Measurements from ENCODE around the gene RTP5.

Gene RTP5

DNA sequence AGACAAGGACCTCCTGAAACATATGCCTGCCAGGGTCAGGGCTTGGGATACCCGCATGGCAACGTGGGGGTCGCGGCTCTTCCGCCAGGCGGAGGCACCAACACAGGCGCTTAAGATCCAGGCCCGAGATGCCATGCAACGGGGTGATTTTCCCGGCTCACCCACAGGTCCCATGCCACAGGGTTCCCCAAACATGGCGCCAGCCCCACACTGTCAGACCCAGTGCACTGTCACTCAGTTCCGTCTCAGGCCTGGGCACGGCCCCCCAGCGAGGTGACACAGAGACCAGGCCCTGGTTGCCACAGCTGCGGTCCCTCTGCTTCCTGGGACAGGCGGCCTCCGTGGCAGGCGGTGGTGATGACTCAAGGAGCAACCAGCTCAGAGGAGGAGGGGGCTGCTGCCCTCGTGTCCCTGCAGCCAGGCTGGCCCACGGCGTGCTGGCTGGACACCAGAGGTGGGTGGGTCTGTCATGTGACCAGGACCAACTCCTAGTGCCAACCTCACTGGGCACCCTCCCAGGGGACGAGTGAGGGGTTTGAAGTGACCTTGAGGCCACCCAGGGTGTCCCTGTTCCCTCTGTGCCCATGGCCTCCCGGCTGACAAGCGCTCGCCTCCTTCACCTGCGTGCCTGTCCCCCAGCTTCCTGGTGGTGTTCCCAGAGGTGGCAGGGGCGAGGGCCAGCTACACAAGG, 15.7 kb upstream of the RTP5 start:
- 83% methylated on average over 25 to 26 of the region's 27 CpGs for WGBS, 2 experiments (ENCODE audit: insufficient coverage in 2 of 2)
- Histone ChIP-seq H3K4me3 (ENCODE audit: extremely low read depth, insufficient read depth, low read length, poor library complexity, severe bottlenecking) (no peak overlapping the region), H3K36me3 (ENCODE audit: control insufficient read depth, insufficient read depth, low read length) (no peaks in the 10 kb centered on the region), H3K9me3 (ENCODE audit: control insufficient read depth, low read length) (no peaks in the 10 kb centered on the region), H3K27ac (ENCODE audit: low read depth, low read length, severe bottlenecking) (no peak overlapping the region), H3K4me1 (ENCODE audit: control insufficient read depth, insufficient read depth, low read length, poor library complexity, severe bottlenecking) (peaks cover 11% of the 10 kb centered on the region)

DNA sequence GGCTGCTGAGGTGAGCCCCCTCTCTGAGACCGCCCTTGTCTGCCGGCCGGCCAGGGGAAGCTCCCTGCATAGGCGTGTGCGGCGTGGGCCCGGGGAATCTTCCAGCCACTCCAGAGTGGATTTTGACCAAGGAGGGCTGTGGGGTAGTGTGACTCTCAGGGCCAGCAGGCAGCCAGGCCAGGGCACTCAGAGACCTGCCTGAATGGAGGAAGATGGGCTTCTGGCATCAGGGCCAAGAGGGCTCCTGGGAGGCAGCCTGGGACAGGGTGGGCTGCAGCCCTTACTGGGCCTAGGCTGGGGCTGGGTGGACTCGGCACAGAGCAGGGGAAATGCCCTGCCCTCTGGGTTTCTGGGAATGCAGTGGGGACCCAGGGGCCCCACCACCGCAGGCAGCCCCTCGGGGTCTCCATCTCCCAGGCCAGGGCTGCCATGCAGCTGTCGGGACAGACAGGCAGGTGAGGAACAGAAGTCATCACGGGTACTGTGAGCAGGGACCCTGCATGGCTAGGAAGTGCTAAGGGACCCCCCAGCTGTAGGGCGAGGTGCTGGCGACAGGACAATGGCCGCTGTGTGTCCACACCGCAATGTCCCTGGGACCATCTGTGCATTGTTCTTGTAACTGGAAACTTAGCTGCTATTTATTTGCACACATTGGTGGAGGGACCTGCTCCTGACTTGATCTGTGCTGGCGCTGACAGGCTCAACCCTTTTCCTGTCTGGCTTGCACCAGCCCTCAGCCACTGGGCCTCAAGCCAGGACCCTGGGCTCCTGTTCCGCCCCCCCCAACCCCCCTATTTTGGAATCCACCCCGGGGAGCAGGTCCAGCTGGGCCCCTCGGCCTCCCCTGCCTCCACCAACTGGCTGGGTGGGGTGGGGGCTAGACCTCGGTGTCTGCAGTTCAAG, 14.9 kb upstream of the RTP5 start:
- no peaks in the 10 kb centered on the region for H3K9me3 ChIP-seq (ENCODE audit: control insufficient read depth, low read length)
- H3K27ac ChIP-seq (ENCODE audit: low read depth, low read length, severe bottlenecking): no peak overlapping the region
- peaks cover 11% of the 10 kb centered on the region for H3K4me1 ChIP-seq (ENCODE audit: control insufficient read depth, insufficient read depth, low read length, poor library complexity, severe bottlenecking)
- H3K4me3 ChIP-seq (ENCODE audit: extremely low read depth, insufficient read depth, low read length, poor library complexity, severe bottlenecking): no peak overlapping the region
- WGBS, 2 experiments (ENCODE audit: insufficient coverage in 2 of 2): 87 to 93% methylated on average over 15 to 17 of the region's 21 CpGs
- no peaks in the 10 kb centered on the region for H3K36me3 ChIP-seq (ENCODE audit: control insufficient read depth, insufficient read depth, low read length)

DNA sequence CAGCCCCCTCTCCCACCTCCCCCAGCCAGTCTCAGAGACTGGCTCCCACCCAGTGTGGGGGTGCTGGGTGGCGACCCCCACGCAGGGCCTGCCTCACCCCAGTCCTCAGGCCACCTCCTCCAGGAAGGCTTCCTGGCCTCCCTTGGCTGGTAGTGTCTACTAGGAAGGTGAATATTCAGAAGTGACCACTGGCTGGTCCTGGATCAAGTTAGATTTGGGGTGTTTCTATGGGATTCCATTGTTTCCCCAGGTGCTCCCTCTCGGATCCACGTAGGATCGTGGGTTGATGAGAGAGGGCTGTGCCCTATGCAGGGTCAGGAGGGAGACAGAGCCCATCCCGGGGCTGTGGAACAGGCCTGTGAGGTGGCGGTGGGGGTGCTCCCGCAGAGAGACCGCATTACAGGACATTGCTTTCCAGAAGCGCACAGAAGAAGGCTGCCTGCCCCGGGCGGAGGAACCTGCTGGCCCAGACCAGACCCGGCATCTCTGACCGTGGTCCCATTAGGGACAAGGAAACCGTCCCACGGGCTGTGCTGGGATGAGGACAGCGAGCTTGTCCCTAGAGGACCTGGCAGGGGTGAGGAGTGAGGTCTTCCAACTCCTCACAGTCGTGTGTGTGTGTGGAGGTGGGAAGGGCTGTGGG, 14.2 kb upstream of the RTP5 start:
- Histone ChIP-seq H3K27ac (ENCODE audit: low read depth, low read length, severe bottlenecking) (no peak overlapping the region), H3K4me3 (ENCODE audit: extremely low read depth, insufficient read depth, low read length, poor library complexity, severe bottlenecking) (no peak overlapping the region), H3K36me3 (ENCODE audit: control insufficient read depth, insufficient read depth, low read length) (no peaks in the 10 kb centered on the region), H3K9me3 (ENCODE audit: control insufficient read depth, low read length) (no peaks in the 10 kb centered on the region), H3K4me1 (ENCODE audit: control insufficient read depth, insufficient read depth, low read length, poor library complexity, severe bottlenecking) (peaks cover 11% of the 10 kb centered on the region)
- WGBS, 2 experiments (ENCODE audit: insufficient coverage in 2 of 2): 96 to 97% methylated on average over 15 to 16 of the region's 18 CpGs

DNA sequence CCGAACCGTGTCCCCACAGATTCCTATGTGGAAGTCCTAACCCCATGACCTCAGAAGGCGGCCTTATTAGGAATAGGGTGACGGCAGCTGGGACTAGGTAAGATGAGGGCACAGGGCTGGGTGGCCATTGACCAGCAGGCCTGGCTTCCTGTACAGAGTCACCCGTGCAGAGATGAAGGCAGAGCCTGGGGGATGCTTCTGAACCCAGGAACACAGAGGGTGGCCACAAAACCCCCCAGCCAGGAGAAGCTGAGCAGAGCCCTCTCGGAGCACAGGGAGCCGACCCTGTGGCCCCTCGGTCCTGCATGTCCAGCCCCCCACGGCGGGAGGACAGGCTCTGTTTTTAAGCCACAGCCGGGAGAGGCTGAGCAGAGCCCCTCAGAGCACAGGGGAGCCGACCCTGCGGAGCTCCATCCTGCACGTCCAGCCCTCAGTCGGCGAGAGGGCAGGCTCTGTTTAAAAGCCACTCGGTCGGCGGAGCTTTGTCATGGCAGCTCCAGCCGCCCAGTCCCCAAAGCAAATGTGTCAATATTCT, 13.6 kb upstream of the RTP5 start:
- H3K27ac ChIP-seq (ENCODE audit: low read depth, low read length, severe bottlenecking): no peak overlapping the region
- H3K4me1 ChIP-seq (ENCODE audit: control insufficient read depth, insufficient read depth, low read length, poor library complexity, severe bottlenecking): peaks cover 11% of the 10 kb centered on the region
- no peaks in the 10 kb centered on the region for H3K36me3 ChIP-seq (ENCODE audit: control insufficient read depth, insufficient read depth, low read length)
- H3K4me3 ChIP-seq (ENCODE audit: extremely low read depth, insufficient read depth, low read length, poor library complexity, severe bottlenecking): no peak overlapping the region
- 89% methylated on average over 17 of the region's 20 CpGs for WGBS, 2 experiments (ENCODE audit: insufficient coverage in 2 of 2)
- no peaks in the 10 kb centered on the region for H3K9me3 ChIP-seq (ENCODE audit: control insufficient read depth, low read length)

DNA sequence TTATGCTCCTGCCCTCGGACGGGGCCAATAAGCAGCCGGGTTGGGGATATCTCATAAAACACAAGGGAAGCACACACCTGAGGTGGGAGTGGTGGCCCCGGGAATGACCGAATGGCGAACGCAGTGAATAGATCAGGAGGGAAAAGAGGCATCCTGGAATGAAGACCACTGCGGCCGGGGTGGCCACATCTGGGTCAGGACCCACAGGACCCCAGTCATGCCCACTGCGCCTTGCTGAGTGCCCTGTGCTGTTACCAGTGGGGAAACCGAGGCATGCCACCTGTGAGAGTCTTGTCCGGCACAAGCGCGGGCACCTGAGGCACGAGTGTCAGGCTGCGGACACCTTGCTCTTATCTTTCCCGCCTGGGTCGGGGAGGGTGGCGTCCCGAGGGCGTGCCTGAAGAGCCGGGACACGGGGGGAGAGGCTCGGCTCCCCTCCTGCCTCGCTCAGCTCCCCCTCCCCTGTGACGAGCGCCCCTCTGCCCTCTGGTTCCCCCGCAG, 12.4 kb upstream of the RTP5 start:
- no peak overlapping the region for H3K27ac ChIP-seq (ENCODE audit: low read depth, low read length, severe bottlenecking)
- H3K36me3 ChIP-seq (ENCODE audit: control insufficient read depth, insufficient read depth, low read length): no peaks in the 10 kb centered on the region
- peaks cover 11% of the 10 kb centered on the region for H3K4me1 ChIP-seq (ENCODE audit: control insufficient read depth, insufficient read depth, low read length, poor library complexity, severe bottlenecking)
- 94 to 97% methylated on average over 15 to 25 of the region's 28 CpGs for WGBS, 2 experiments (ENCODE audit: insufficient coverage in 2 of 2)
- no peaks in the 10 kb centered on the region for H3K9me3 ChIP-seq (ENCODE audit: control insufficient read depth, low read length)
- no peak overlapping the region for H3K4me3 ChIP-seq (ENCODE audit: extremely low read depth, insufficient read depth, low read length, poor library complexity, severe bottlenecking)

DNA sequence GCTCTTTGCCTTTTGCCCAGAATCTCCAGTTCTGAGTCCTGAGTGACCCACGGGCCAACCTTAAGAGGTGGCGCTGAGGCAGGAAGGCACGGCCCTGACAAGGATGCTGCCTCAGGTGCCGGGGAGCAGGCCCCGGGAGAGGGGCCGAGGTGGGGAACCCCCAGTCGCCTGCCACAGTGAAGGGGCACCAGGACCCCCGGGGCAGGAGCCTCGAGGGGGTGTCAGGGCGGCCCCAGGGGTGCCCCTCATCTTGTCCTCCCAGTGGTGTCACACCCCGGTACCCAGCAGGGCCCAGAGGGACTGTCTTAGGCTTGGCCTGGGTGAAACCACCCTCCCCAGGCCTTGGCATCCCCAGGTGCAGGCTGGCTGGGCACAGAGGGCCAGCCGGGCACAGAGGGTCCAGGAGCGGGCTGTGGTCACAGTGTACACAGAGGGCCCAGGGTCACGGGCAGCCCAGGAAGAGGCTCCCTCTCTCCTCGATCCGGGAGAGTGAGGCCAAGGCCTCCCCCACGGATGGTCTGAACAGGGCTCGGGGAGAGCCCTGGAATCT, 11.9 kb upstream of the RTP5 start:
- Histone ChIP-seq H3K4me1 (ENCODE audit: control insufficient read depth, insufficient read depth, low read length, poor library complexity, severe bottlenecking) (peaks cover 11% of the 10 kb centered on the region), H3K27ac (ENCODE audit: low read depth, low read length, severe bottlenecking) (no peak overlapping the region), H3K9me3 (ENCODE audit: control insufficient read depth, low read length) (no peaks in the 10 kb centered on the region), H3K4me3 (ENCODE audit: extremely low read depth, insufficient read depth, low read length, poor library complexity, severe bottlenecking) (no peak overlapping the region), H3K36me3 (ENCODE audit: control insufficient read depth, insufficient read depth, low read length) (no peaks in the 10 kb centered on the region)
- 91 to 93% methylated on average over 16 of the region's 18 CpGs for WGBS, 2 experiments (ENCODE audit: insufficient coverage in 2 of 2)

DNA sequence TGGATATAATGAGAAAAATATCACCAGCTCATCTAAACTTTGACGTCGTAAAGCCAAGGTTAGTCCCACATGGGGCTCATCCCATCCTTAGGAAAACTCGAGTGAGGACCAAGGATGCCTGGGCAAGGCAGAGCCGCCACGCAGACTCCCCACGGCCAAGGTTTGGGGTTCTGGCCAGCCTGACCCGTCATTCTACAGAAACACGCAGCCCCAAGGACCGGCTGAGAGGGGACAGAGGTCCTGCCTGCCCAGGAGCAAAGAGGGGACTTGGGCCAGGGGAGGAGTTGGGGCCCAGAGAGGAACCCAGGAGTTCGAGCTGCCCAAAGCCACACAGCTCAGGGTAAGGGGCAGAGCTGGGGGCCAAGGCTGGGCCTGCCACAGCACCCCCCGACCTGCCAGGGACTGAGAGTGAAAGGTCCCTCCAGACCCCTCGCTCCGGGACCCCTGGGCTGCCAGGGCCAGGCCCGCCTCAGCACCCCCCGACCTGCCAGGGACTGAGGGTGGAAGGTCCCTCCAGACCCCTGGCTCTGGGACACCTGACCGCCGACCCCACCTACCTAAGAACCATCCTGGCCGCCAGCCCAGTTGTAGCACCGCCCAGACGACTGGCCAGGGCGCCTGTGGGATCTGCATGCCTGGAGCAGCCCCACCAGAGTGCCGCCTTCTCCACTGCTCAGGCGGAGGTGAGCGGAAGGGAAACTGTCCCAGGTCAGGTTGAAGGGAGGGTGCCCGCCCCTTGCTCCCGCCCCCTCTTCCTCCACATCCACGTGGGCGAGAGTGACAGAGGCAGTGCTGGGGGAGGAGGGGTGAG, 11.1 kb upstream of the RTP5 start, which contains the start of gene PDCD1:
Gene PDCD1, minus strand, starts transcription at position 689 of the 811 bp plus-strand sequence. Its CDS starts 56 bp downstream, at position 633.
- Histone ChIP-seq H3K9me3 (ENCODE audit: control insufficient read depth, low read length) (no peaks in the 10 kb centered on the region), H3K27ac (ENCODE audit: low read depth, low read length, severe bottlenecking) (no peak within 1 kb of the TSS), H3K4me1 (ENCODE audit: control insufficient read depth, insufficient read depth, low read length, poor library complexity, severe bottlenecking) (peaks cover 10% of the 10 kb centered on the region), H3K4me3 (ENCODE audit: extremely low read depth, insufficient read depth, low read length, poor library complexity, severe bottlenecking) (no peak within 1 kb of the TSS), H3K36me3 (ENCODE audit: control insufficient read depth, insufficient read depth, low read length) (no peaks in the 10 kb centered on the region)
- 80 to 93% methylated on average over 18 to 22 of the region's 28 CpGs for WGBS, 2 experiments (ENCODE audit: insufficient coverage in 2 of 2)

DNA sequence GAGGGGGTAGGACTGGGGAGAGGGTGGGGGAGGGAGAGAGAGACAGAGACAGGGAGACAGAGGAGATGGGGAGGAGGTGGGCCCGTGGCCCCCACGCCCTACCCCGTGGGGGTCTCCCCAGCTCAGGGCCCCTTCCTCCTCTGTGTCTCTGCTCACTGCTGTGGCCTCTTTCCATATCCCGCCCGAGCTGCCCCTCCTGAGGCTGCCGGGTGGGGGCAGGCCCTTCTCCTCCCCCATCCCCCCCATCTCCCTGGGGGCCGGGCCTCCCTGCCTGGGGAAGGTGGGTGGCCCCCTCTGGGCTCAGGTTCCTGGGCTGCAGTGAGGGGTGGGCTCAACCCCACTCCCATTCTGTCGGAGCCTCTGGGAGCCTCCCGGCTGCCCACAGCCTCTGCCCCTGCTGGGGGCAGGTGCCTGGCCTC, 10.5 kb upstream of the RTP5 start:
- H3K36me3 ChIP-seq (ENCODE audit: control insufficient read depth, insufficient read depth, low read length): no peaks in the 10 kb centered on the region
- no peak overlapping the region for H3K27ac ChIP-seq (ENCODE audit: low read depth, low read length, severe bottlenecking)
- 65 to 71% methylated on average over 4 to 6 of the region's 9 CpGs for WGBS, 2 experiments (ENCODE audit: insufficient coverage in 2 of 2)
- H3K9me3 ChIP-seq (ENCODE audit: control insufficient read depth, low read length): no peaks in the 10 kb centered on the region
- no peak overlapping the region for H3K4me3 ChIP-seq (ENCODE audit: extremely low read depth, insufficient read depth, low read length, poor library complexity, severe bottlenecking)
- H3K4me1 ChIP-seq (ENCODE audit: control insufficient read depth, insufficient read depth, low read length, poor library complexity, severe bottlenecking): peaks cover 4% of the 10 kb centered on the region

DNA sequence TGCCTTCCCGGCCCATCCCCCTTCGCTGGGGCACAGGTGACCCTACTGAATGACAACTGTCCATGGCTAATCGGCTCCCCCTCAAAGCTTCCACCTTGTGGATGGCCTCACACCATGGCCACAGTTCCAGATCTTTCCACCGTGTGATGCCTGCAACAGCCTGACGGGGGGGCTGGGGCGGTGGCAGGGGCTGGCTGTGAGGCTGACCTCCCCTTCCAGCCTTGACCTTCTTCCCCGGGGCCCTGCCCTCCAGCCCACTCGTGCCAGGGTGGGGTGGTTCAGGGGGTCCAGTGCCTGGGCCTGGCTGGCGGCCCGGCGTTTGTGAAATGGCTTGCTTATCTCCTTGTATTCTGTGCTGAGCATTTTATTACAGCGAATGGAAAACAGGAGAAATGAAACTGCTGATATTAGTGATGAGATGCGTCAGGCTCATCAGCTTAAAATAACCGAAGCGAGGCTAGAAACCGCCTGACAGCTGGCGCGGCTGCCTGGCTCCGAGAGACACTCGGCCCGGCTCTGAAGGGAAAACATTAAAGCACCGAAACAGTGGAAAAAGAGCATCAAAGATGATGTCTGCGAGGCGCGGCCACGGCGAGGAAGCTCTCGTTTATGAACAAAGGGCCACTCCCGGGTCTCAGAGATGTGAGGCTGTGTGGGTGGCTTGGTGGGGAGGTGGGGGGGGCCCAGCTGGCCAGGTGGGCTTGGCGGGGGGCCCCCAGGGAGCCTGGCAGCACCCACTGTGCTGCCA, 9.9 kb upstream of the RTP5 start:
- H3K4me3 ChIP-seq (ENCODE audit: extremely low read depth, insufficient read depth, low read length, poor library complexity, severe bottlenecking): no peak overlapping the region
- H3K27ac ChIP-seq (ENCODE audit: low read depth, low read length, severe bottlenecking): no peak overlapping the region
- 87 to 91% methylated on average over 24 to 26 of the region's 30 CpGs for WGBS, 2 experiments (ENCODE audit: insufficient coverage in 2 of 2)

More for the DNA sequence above, 9.9 kb upstream of the RTP5 start:
- Histone ChIP-seq H3K4me1 (ENCODE audit: control insufficient read depth, insufficient read depth, low read length, poor library complexity, severe bottlenecking) (no peaks in the 10 kb centered on the region), H3K36me3 (ENCODE audit: control insufficient read depth, insufficient read depth, low read length) (no peaks in the 10 kb centered on the region), H3K9me3 (ENCODE audit: control insufficient read depth, low read length) (no peaks in the 10 kb centered on the region)
